NCI-H2107 treated with DMSO at 0.1 percent for 48 hours (cell line): Measurements from ENCODE around the gene GNG8.

Experiments
- DNase-seq: peaks from one replicate; lab custom pipeline; 2025; ENCODE audit not compliant: unreplicated experiment; lab: John Stamatoyannopoulos, UW

Gene GNG8

DNA sequence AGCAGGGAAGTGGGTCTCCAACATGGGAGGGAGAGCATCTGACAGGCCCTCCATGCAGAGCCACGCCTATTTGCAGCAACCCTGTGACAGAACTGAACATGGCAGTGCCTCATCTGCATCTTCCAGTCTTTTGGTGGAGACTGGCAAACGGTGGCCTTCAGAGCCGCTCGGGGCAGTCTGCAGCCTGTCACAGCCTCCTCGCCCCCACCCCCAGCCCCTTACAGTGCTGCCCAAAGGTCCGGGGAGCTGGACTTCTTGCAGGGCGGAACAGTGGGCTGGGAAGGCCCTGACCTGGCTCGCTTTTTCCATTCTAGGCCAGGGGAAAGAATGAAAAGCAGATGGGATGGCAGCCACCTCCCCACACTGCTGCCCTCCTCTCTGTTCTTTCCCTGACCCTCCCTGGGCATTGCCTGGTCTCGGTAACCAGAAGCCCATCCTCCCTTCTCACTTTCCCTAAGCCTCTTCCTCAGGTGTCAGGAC is 32.2 kb downstream of the GNG8 start:
- no peak for DNase-seq

- no peak for DNase-seq
Observed at GRCh38 chr19:46603195-46603637, 32.8 kb downstream of the GNG8 start.

DNA sequence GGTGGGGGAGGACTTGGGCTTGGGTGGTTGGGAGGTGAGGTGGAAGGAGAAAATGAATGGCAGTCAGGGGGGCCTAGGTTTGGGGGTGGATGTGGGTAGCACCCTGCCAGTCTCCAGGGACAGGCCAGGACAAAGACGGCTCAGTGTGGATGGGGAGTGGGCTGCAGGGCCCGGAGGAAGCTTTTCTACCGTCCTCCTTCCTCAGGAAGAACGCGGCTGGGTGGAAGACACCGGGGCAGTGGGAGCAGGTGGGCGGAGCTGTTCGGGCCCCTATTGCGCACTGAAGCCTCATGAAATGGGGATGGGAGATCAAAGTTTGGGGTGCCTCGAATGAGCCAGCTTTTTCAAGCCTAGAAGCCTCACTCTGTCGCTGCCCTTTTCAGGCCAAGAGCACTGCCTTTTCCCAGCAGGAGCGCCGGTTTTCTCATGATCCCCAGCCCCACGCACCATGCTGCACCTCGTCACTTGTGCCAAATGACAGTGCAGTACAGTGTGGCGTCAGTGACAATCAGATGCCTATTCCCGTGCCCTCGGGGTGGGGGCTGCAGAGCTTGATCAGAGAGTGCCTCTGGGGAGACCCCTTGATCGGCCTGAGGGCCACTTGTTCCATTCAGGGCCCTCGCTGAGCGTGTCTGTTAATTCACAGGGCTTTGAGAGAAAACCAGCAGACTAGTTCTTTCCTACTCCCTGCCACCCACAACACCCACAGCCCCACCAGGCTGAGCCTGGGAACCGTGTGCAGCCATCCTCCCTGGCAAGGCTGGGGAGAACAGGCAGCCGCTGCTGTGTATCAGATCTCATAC is 33.4 kb downstream of the GNG8 start:
- no peak for DNase-seq

DNA sequence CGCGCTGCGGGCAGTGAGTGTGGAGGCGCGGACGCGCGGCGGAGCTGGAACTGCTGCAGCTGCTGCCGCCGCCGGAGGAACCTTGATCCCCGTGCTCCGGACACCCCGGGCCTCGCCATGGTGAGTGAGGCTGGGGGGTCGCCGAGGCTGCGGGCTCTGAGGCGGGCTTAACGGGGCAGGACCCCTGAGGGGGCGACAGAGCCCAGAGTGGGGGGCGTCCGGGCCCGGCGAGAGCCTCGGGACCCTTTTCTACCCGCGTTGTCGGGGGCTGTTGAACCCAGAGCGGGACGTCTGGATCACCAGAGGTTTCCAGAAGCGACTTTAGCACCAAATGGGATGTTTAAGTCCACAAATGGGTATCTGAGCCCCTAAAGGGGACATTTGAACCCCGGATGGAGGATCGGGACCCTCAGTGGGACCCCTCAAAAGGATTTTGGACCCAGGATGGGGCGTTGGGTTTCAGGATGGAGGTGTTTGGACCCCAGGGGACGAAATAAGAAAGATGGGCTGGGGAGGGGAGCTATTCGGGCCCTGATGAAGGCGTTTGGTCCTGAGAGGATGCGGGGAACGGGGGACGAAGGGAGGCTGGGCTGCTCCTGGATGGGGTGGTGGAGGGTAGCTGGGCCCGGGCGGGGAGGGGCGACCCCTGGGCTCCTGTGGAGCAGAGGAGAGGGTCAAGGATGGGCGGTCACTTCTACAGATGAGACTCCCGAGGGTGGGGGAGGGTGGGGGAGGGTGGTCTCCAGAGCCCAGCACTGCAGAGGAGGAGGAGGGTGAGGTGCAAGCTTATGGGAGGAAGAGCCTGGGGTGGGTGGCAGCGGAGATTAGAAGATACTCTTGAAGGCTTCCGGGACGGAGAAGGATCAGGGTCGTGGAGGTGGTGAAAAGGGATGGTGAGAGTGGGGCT is 34.4 kb downstream of the GNG8 start, which contains the start of gene CALM3:
Gene CALM3, plus strand, starts transcription at position 13 of the 907 bp plus-strand sequence. Its CDS starts 105 bp downstream, at position 118.
- DNase-seq, result no peak

DNA sequence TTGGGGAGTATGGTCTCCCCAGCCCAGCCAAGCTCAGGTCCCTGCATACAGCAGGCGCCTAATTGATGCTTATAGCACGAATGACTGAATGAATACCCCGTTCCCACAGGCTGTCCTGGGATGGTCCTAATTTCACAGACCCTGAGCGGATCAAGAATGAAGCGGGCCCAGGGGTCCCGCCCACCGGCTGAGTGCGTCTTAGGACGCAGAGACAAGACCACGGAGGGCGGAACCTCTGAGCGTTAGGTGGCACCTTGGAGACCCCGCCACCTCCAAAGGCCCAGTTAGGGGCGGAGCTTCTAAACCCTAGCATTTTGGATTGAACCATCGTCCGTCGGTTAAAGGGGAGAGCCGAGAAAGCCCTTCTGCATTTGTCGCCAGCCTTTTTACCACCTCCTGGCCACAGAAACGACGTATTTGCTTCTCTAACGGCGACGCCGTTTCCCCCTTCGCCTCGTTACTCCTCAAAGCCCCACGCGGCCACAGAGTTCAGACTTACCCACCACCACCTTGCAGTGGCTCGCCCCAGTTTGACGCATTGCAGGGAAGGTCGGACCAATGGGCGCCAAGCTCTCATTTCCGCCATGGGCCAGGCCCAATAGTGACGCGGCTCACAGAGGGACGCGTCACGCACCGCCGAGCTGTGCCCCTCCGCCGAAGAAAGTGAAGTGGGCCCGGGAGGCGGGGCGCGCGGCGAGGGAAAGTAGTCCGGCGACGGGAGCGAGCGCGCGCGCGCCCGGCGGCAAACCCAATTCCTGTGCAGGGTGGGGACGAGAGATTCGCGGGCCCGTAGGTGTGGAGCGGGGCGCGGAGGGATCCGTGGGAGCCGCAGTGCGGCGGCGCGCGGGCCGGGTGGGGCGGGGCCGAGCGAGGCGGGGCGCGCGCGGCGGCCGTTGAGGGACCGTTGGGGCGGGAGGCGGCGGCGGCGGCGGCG is 35.4 kb downstream of the GNG8 start:
- DNase-seq, result peak; percentile 83

- no peak for DNase-seq
Observed at GRCh38 chr19:46599716-46600373, 36.2 kb downstream of the GNG8 start.

DNA sequence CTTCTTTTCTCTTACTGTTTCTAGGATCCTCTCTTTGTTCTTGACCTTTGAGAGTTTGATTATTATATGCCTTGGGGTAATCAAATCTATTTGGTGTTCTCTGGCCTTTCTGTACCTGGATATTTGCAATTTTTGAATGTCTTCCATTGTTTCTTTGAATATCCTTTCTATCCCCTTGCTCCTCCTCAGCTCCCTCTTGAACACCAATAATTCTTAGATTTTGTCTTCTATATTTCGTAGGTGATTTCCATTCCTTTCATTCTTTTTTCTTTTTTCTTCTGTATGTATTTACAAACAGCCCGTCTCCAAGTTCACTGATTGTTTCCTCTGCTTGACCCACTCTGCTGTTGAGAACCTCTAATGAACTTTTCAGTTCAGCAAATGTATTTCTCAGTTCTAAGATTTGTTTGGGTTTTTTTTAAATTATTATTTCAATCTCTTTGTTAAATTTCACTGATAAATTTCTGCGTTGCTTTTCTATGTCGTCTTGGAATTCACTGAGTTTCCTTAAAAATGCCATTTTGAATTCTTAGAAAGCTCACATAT is 37.6 kb downstream of the GNG8 start:
- no peak for DNase-seq

GRCh38 chr19:46596008-46596407 is 40.0 kb downstream of the GNG8 start:
- DNase-seq, result no peak

GRCh38 chr19:46591870-46592269 is 44.1 kb downstream of the GNG8 start:
- DNase-seq, result no peak

- no peak for DNase-seq
Observed at GRCh38 chr19:46591254-46591653, 44.7 kb downstream of the GNG8 start.

GRCh38 chr19:46587861-46588260 is 48.1 kb downstream of the GNG8 start:
- no peak for DNase-seq

- no peak for DNase-seq
Observed at GRCh38 chr19:46586294-46586693, 49.7 kb downstream of the GNG8 start.

GRCh38 chr19:46585539-46585938 is 50.5 kb downstream of the GNG8 start:
- DNase-seq, result no peak
